ENCODE data around the gene NAA11.
A peak's percentile ranks its signal among the peaks of the same experiment; 100 is the strongest.

NAA11 gene

DNA sequence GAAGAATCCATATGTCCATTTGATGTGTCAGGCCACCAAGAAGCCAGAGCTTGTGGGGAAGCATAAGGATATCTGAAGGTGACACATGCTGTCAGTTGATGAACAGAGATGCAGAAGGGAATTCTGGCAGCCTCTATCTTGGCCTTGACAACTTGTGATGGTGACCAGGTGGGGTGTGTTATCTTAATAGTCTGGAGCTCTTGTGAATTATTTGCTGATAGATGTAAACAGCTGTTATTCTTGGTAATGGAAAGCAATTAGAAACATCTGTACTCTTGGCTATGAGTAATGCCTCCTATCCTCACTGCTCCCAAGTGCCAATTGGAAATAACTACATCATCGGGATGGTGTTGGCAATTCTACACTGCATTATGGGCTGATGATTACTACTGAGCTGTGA lies 51.9 kb downstream of the NAA11 start:
- no CpG with 5 or more reads among the region's 1 CpG for WGBS, 2 donors (ENCODE audit: extremely low coverage in 2 of 2, insufficient read length in 2 of 2, insufficient replicate concordance in 1 of 2)
- no peak overlapping the region for H2AK5ac ChIP-seq (ENCODE audit: low read depth, low read length)
- H4K8ac ChIP-seq (ENCODE audit: low read depth, low read length) = no peak overlapping the region
- peaks cover 0 to 2% of the 10 kb centered on the region in 2 donors for H3K9me3 ChIP-seq (replicated peaks in 1 of 2; ENCODE audit: control insufficient read depth in 2 of 2, insufficient read depth in 1 of 2, low read depth in 1 of 2, low read length in 2 of 2)
- no peak for DNase-seq (ENCODE audit: low spot score)
- no peak overlapping the region for H3K27ac ChIP-seq (replicated peaks; ENCODE audit: low read length)
- no peak overlapping the region for H2AFZ ChIP-seq (ENCODE audit: low read length)
- H3K4me2 ChIP-seq (ENCODE audit: insufficient read depth, low read length, poor library complexity, severe bottlenecking) = no peak overlapping the region
- no peak overlapping the region for H3K4ac ChIP-seq (ENCODE audit: low read length)
- no peaks in the 10 kb centered on the region for H3K79me1 ChIP-seq (ENCODE audit: low read depth, low read length)
- H2BK5ac ChIP-seq (ENCODE audit: low read length) = no peak overlapping the region
- no peak overlapping the region for H2BK12ac ChIP-seq (ENCODE audit: low read length)
- H3K9ac ChIP-seq (ENCODE audit: low read depth, low read length, poor library complexity) = no peak overlapping the region
- no peak overlapping the region for H2BK120ac ChIP-seq (ENCODE audit: low read depth, low read length)
- no peak overlapping the region for H4K91ac ChIP-seq (ENCODE audit: low read depth, low read length, poor library complexity)
- no peaks in the 10 kb centered on the region for H3K4me1 ChIP-seq (ENCODE audit: control insufficient read depth in 2 of 2, insufficient read depth in 1 of 2, low read depth in 1 of 2, low read length in 2 of 2)
- no peak overlapping the region for H3K23ac ChIP-seq (ENCODE audit: low read depth, low read length, poor library complexity)
- no peak overlapping the region for H3K18ac ChIP-seq (ENCODE audit: low read length)
- H3K4me3 ChIP-seq (ENCODE audit: low read length in 2 of 2) = no peak overlapping the region
- H3K36me3 ChIP-seq (replicated peaks in 1 of 2; ENCODE audit: control insufficient read depth in 2 of 2, insufficient read depth in 2 of 2, low read length in 2 of 2) = no peaks in the 10 kb centered on the region
- H3K27me3 ChIP-seq (ENCODE audit: control insufficient read depth in 3 of 3, insufficient read depth in 3 of 3, low read depth in 1 of 3, low read length in 3 of 3) = no peaks in the 10 kb centered on the region
- no peak overlapping the region for H2BK15ac ChIP-seq (ENCODE audit: low read length)
- H3K14ac ChIP-seq (ENCODE audit: low read length) = no peak overlapping the region

GRCh38 chr4:79272761-79273160 lies 53.1 kb downstream of the NAA11 start:
- H2BK15ac ChIP-seq (ENCODE audit: low read length) = no peak overlapping the region
- no peak overlapping the region for H4K91ac ChIP-seq (ENCODE audit: low read depth, low read length, poor library complexity)
- no peak overlapping the region for H2AFZ ChIP-seq (ENCODE audit: low read length)
- H2BK5ac ChIP-seq (ENCODE audit: low read length) = no peak overlapping the region
- peak overlapping the region; percentile 46 for H2BK12ac ChIP-seq (ENCODE audit: low read length)
- no peak overlapping the region for H3K23ac ChIP-seq (ENCODE audit: low read depth, low read length, poor library complexity)
- no peaks in the 10 kb centered on the region for H3K36me3 ChIP-seq (replicated peaks in 1 of 2; ENCODE audit: control insufficient read depth in 2 of 2, insufficient read depth in 2 of 2, low read length in 2 of 2)
- H4K8ac ChIP-seq (ENCODE audit: low read depth, low read length) = no peak overlapping the region
- H3K4me2 ChIP-seq (ENCODE audit: insufficient read depth, low read length, poor library complexity, severe bottlenecking) = no peak overlapping the region
- H3K4me1 ChIP-seq (ENCODE audit: control insufficient read depth in 2 of 2, insufficient read depth in 1 of 2, low read depth in 1 of 2, low read length in 2 of 2) = no peaks in the 10 kb centered on the region
- no peak overlapping the region for H2BK120ac ChIP-seq (ENCODE audit: low read depth, low read length)
- H3K27me3 ChIP-seq (ENCODE audit: control insufficient read depth in 3 of 3, insufficient read depth in 3 of 3, low read depth in 1 of 3, low read length in 3 of 3) = no peaks in the 10 kb centered on the region
- H3K18ac ChIP-seq (ENCODE audit: low read length) = no peak overlapping the region
- no peak overlapping the region for H3K14ac ChIP-seq (ENCODE audit: low read length)
- no peak overlapping the region for H2AK5ac ChIP-seq (ENCODE audit: low read depth, low read length)
- H3K9ac ChIP-seq (ENCODE audit: low read depth, low read length, poor library complexity) = no peak overlapping the region
- WGBS, 2 donors (ENCODE audit: extremely low coverage in 2 of 2, insufficient read length in 2 of 2, insufficient replicate concordance in 1 of 2) = no CpG with 5 or more reads among the region's 4 CpGs
- no peak overlapping the region for H3K27ac ChIP-seq (replicated peaks; ENCODE audit: low read length)
- no peak overlapping the region for H3K4me3 ChIP-seq (ENCODE audit: low read length in 2 of 2)
- no peaks in the 10 kb centered on the region for H3K9me3 ChIP-seq (replicated peaks in 1 of 2; ENCODE audit: control insufficient read depth in 2 of 2, insufficient read depth in 1 of 2, low read depth in 1 of 2, low read length in 2 of 2)
- no peak for DNase-seq (ENCODE audit: low spot score)
- no peak overlapping the region for H3K4ac ChIP-seq (ENCODE audit: low read length)
- H3K79me1 ChIP-seq (ENCODE audit: low read depth, low read length) = no peaks in the 10 kb centered on the region

DNA sequence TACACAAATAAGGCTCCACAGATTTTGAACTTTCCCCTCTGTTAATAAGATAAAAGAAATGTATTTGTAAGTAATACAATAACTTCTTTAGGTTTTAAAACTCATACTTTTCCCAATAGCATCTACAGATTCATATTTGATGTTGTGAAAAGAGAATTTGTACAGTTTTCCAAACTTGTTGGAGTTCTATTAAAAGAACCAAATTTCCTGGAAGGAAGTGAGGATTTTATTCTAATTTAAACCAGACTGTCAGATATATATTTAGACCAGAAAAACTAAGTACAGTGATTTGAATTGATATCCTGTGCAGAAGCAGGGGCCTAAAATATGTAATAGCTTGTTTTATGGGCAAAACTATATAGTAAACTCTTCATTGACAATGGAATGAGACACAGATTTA lies 53.7 kb downstream of the NAA11 start:
- no peak overlapping the region for H2BK15ac ChIP-seq (ENCODE audit: low read length)
- no peaks in the 10 kb centered on the region for H3K27me3 ChIP-seq (ENCODE audit: control insufficient read depth in 3 of 3, insufficient read depth in 3 of 3, low read depth in 1 of 3, low read length in 3 of 3)
- no peak overlapping the region for H2BK12ac ChIP-seq (ENCODE audit: low read length)
- no peak overlapping the region for H3K9ac ChIP-seq (ENCODE audit: low read depth, low read length, poor library complexity)
- H3K4me3 ChIP-seq (ENCODE audit: low read length in 2 of 2) = no peak overlapping the region
- no peaks in the 10 kb centered on the region for H3K79me1 ChIP-seq (ENCODE audit: low read depth, low read length)
- H3K23ac ChIP-seq (ENCODE audit: low read depth, low read length, poor library complexity) = no peak overlapping the region
- H3K14ac ChIP-seq (ENCODE audit: low read length) = no peak overlapping the region
- H3K4ac ChIP-seq (ENCODE audit: low read length) = no peak overlapping the region
- no peak overlapping the region for H2BK5ac ChIP-seq (ENCODE audit: low read length)
- no peaks in the 10 kb centered on the region for H3K36me3 ChIP-seq (replicated peaks in 1 of 2; ENCODE audit: control insufficient read depth in 2 of 2, insufficient read depth in 2 of 2, low read length in 2 of 2)
- no peak overlapping the region for H2BK120ac ChIP-seq (ENCODE audit: low read depth, low read length)
- no peak overlapping the region for H3K27ac ChIP-seq (replicated peaks; ENCODE audit: low read length)
- peaks cover 0 to 3% of the 10 kb centered on the region in 2 donors for H3K4me1 ChIP-seq (ENCODE audit: control insufficient read depth in 2 of 2, insufficient read depth in 1 of 2, low read depth in 1 of 2, low read length in 2 of 2)
- no peak overlapping the region for H3K18ac ChIP-seq (ENCODE audit: low read length)
- no peak overlapping the region for H2AFZ ChIP-seq (ENCODE audit: low read length)
- H4K8ac ChIP-seq (ENCODE audit: low read depth, low read length) = no peak overlapping the region
- no peak overlapping the region for H2AK5ac ChIP-seq (ENCODE audit: low read depth, low read length)
- H3K9me3 ChIP-seq (replicated peaks in 1 of 2; ENCODE audit: control insufficient read depth in 2 of 2, insufficient read depth in 1 of 2, low read depth in 1 of 2, low read length in 2 of 2) = no peaks in the 10 kb centered on the region
- H4K91ac ChIP-seq (ENCODE audit: low read depth, low read length, poor library complexity) = no peak overlapping the region
- H3K4me2 ChIP-seq (ENCODE audit: insufficient read depth, low read length, poor library complexity, severe bottlenecking) = no peak overlapping the region
- DNase-seq (ENCODE audit: low spot score) = no peak

DNA sequence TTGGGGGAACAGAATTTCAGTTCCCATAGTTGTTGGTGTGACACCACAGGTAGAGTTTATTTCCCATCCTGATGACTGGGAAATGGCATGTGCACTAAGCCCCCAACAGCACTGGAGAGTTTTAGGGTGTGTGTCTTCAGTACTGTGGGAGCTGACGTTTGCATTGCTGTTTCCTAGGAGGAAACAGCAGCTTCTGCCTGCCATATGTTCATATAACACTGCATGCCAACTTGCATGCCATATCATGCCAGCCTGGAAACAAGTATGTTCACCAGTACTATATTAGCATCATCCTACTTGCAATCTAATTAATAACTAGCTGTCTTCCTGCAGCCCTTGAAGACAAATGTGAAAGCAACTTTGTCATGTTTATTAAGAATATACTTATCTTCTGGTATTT lies 58.2 kb downstream of the NAA11 start:
- no peak overlapping the region for H3K23ac ChIP-seq (ENCODE audit: low read depth, low read length, poor library complexity)
- H3K27me3 ChIP-seq (ENCODE audit: control insufficient read depth in 3 of 3, insufficient read depth in 3 of 3, low read depth in 1 of 3, low read length in 3 of 3) = no peaks in the 10 kb centered on the region
- H2AFZ ChIP-seq (ENCODE audit: low read length) = no peak overlapping the region
- no peak overlapping the region for H2AK5ac ChIP-seq (ENCODE audit: low read depth, low read length)
- H4K8ac ChIP-seq (ENCODE audit: low read depth, low read length) = no peak overlapping the region
- peaks cover 3% of the 10 kb centered on the region in 2 donors for H3K4me1 ChIP-seq (ENCODE audit: control insufficient read depth in 2 of 2, insufficient read depth in 1 of 2, low read depth in 1 of 2, low read length in 2 of 2)
- no peak overlapping the region for H3K4me2 ChIP-seq (ENCODE audit: insufficient read depth, low read length, poor library complexity, severe bottlenecking)
- H3K4me3 ChIP-seq (ENCODE audit: low read length in 2 of 2) = no peak overlapping the region
- no peak overlapping the region for H4K91ac ChIP-seq (ENCODE audit: low read depth, low read length, poor library complexity)
- no peak overlapping the region for H3K18ac ChIP-seq (ENCODE audit: low read length)
- DNase-seq (ENCODE audit: low spot score) = no peak
- H2BK120ac ChIP-seq (ENCODE audit: low read depth, low read length) = no peak overlapping the region
- H3K9ac ChIP-seq (ENCODE audit: low read depth, low read length, poor library complexity) = no peak overlapping the region
- no peak overlapping the region for H3K14ac ChIP-seq (ENCODE audit: low read length)
- no peaks in the 10 kb centered on the region for H3K9me3 ChIP-seq (replicated peaks in 1 of 2; ENCODE audit: control insufficient read depth in 2 of 2, insufficient read depth in 1 of 2, low read depth in 1 of 2, low read length in 2 of 2)
- no peak overlapping the region for H2BK15ac ChIP-seq (ENCODE audit: low read length)
- H2BK12ac ChIP-seq (ENCODE audit: low read length) = no peak overlapping the region
- no peak overlapping the region for H3K27ac ChIP-seq (replicated peaks; ENCODE audit: low read length)
- WGBS, 2 donors (ENCODE audit: extremely low coverage in 2 of 2, insufficient read length in 2 of 2, insufficient replicate concordance in 1 of 2) = no CpG with 5 or more reads among the region's 1 CpG
- H3K36me3 ChIP-seq (replicated peaks in 1 of 2; ENCODE audit: control insufficient read depth in 2 of 2, insufficient read depth in 2 of 2, low read length in 2 of 2) = no peaks in the 10 kb centered on the region
- no peak overlapping the region for H2BK5ac ChIP-seq (ENCODE audit: low read length)
- H3K4ac ChIP-seq (ENCODE audit: low read length) = no peak overlapping the region
- H3K79me1 ChIP-seq (ENCODE audit: low read depth, low read length) = no peaks in the 10 kb centered on the region

Measured in neuronal stem cell (in vitro differentiated cells).